Measurements from ENCODE around the gene KLC1. TPM values are rescaled to one million over a fixed set of nuclear protein-coding genes. Genes with fewer than 3 reads are reported as not detected.

Gene KLC1
- total and polyA plus RNA-seq, 10 of the 15 experiments (the other 5 are each of a cell fraction or from before 2014, with no cell fraction given), result 5.5 to 137 (median 76.1) TPM

- TF ChIP-seq ZNF592 (IDR thresholded peaks at IDR 0.05) (no peak), DPF2 (IDR thresholded peaks at IDR 0.05) (no peak), SREBF2 (IDR thresholded peaks at IDR 0.05; ENCODE audit: low read length) (no peak), FOS (IDR thresholded peaks at IDR 0.05; ENCODE audit: borderline replicate concordance, extremely low read depth, insufficient read length) (no peak)
Measured at GRCh38 chr14:103688441-103688840, 59.4 kb downstream of the KLC1 start (continued).

DNA sequence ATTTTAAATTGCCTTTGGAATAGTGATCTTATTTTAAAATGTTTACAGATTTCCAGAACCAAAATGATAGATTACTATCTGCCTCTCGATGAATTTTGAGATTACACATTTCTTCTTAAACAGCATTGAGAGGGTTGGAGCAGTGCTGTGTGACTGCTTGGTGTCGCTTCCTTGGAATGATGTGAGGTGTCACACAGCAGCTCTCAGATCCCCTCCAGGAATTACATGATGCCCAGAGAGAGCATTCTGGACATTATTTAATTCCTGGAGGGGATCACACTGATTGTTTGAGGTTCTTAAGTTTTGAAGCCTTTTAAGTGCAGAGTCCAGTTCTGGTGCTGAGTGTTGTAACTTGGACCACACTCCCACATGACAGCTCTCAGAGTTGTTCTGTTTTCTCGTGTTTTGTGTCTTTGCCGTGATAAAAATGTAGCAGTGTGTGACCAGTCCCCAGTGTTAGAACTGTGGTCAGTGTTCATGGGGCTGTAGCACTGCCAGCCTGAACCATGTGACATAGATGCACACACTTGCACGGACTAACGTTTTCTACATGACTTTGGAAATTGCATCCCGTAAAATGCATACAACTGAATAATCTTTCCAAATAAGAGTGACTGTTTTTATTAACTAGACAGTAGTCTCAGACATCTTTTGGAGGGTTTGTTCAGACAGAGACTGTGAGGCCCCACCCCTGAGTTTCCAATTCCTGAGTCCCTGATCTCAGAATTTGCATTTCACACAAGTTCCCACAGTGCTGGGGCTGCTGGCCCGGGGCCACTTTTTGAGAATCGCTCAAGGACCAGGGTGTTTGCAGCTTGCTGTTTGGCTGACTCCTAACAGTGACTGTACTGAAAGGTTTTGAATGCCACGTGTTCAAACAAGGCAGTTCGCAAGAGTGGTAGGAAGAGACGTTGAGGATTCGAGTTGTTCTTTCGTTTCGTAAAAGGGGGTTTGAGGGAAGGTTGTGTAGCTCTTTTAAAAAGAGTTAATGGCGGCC is 60.2 kb downstream of the KLC1 start:
- peak; percentile 75 for FAIRE-seq
- intact Hi-C loops (cut with micrococcal nuclease; ENCODE audit: unreplicated experiment), result loop anchor here (2.0 kb wide), 1 partner anchor 116 kb away; no protein-coding TSS in a partner anchor
- TF ChIP-seq MLLT1 (IDR thresholded peaks at IDR 0.05) (peak; percentile 28; the same call in 1 of the 2 replicates), PAX8 (IDR thresholded peaks at IDR 0.05) (no peak), SMARCA5 (IDR thresholded peaks at IDR 0.05) (no peak), KDM1A (IDR thresholded peaks at IDR 0.05; ENCODE audit: borderline replicate concordance) (no peak), ZNF592 (IDR thresholded peaks at IDR 0.05) (no peak), RAD51 (IDR thresholded peaks at IDR 0.05) (peak; percentile 51; the same call in 1 of the 2 replicates), FOXK2 (IDR thresholded peaks at IDR 0.05) (peak; percentile 46; the same call in 1 of the 2 replicates)

More for the DNA sequence above, 60.2 kb downstream of the KLC1 start:
- Histone ChIP-seq H3K27ac (ENCODE audit: control insufficient read depth, insufficient read depth) (peak overlapping the region; percentile 97), H3K36me3 (ENCODE audit: control insufficient read depth in 2 of 2, insufficient read depth in 2 of 2, low read length in 1 of 2) (peaks cover 10 to 36% of the 10 kb centered on the region in 2 experiments), H3K9me3 (replicated peaks; ENCODE audit: control insufficient read depth, insufficient read depth, low read length) (no peaks in the 10 kb centered on the region), H3K4me1 (ENCODE audit: control insufficient read depth, insufficient read depth, low read length) (peaks cover 38% of the 10 kb centered on the region), H2AFZ (ENCODE audit: control insufficient read depth, low read depth, low read length) (peak overlapping the region; percentile 54), H3K9ac (ENCODE audit: control insufficient read depth, insufficient read depth, low read length) (peak overlapping the region; percentile 53), H3K27me3 (replicated peaks in 1 of 2; ENCODE audit: control insufficient read depth in 2 of 2, insufficient read depth in 2 of 2, low read length in 1 of 2) (no peaks in the 10 kb centered on the region), H3K4me3 (peak overlapping the region; percentile 43; the same call in 1 of the 2 replicates), H3K4me2 (ENCODE audit: control insufficient read depth, insufficient read depth) (peak overlapping the region; percentile 86), H4K20me1 (ENCODE audit: control insufficient read depth, insufficient read depth) (no peaks in the 10 kb centered on the region), H3K79me2 (ENCODE audit: control insufficient read depth, insufficient read depth, low read length) (peaks cover 11% of the 10 kb centered on the region)
- 37% methylated on average over 16 of the region's 16 CpGs for WGBS (ENCODE audit: insufficient coverage, insufficient replicate concordance, low lambda C conversion rate, missing lambda C conversion rate)
- BruUV-seq (replicated peaks), result no TSS peak
- ChIA-PET POLR2A (interaction anchor here (0.7 to 1.2 kb wide), 4 partner anchors 26 to 153 kb away, joined by 3 to 5 read pairs (median 3); partner anchors contain the start of genes XRCC3 and ZFYVE21), SMC1A (ENCODE audit: uncharacterized antibody, unreplicated experiment) (interaction anchor here (0.7 to 1.1 kb wide), 2 partner anchors 24 to 65 kb away, joined by 3 read pairs; no protein-coding TSS in a partner anchor), RAD21 (ENCODE audit: unreplicated experiment) (interaction anchor here (0.7 to 2.0 kb wide), 4 partner anchors 9 to 119 kb away, joined by 3 to 9 read pairs (median 5); partner anchors contain the start of genes XRCC3 and ZFYVE21), CTCF (interaction anchor here (0.6 to 2.3 kb wide), 2 partner anchors 9 to 1782 kb away, joined by 3 to 13 read pairs; no protein-coding TSS in a partner anchor)
- DNase-seq (ENCODE audit: low read depth, low spot score) (peak; percentile 53), ATAC-seq (peak; percentile 76)
- in situ Hi-C loops (cut with MboI), result no loop called here

Data from GM12878 (cell line).